HAP-1 (cell line): ENCODE measurements around the gene ZNF225.
"Not testable (repeated sequence)": the region's sequence is repeated elsewhere in the genome, so short reads cannot be mapped to it uniquely, and the experiment has no call there.

Experiments used
- DNase-seq, 2 experiments: peaks; one replicate each; pipeline ENCODE4 v3.0.0-alpha.2; 2016 to 2020; ENCODE audit warnings: low spot score in 2 of 2
- H3K27me3 ChIP-seq: fragments of 250-450 bp; sonication (Bioruptor Pico); 2 replicates; pipeline ENCODE4 v1.5.1; 2020; ENCODE audit warnings: low read depth, mild to moderate bottlenecking, moderate library complexity
- H3K36me3 ChIP-seq: fragments of 250-450 bp; sonication (Bioruptor Pico); replicated peaks from 2 replicates; pipeline ENCODE4 v1.5.1; 2020; ENCODE audit warnings: mild to moderate bottlenecking
- H3K4me1 ChIP-seq: fragments of 250-450 bp; sonication (Bioruptor Pico); 2 replicates; pipeline ENCODE4 v1.5.1; 2020; ENCODE audit warnings: mild to moderate bottlenecking
- H3K4me3 ChIP-seq: fragments of 250-450 bp; sonication (Bioruptor Pico); 2 replicates; pipeline ENCODE4 v1.5.1; 2020; ENCODE audit warnings: mild to moderate bottlenecking, moderate library complexity
- H3K9me3 ChIP-seq: fragments of 250-450 bp; sonication (Bioruptor Pico); 2 replicates; pipeline ENCODE4 v1.5.1; 2020; ENCODE audit warnings: mild to moderate bottlenecking, moderate library complexity
- in situ Hi-C: fragments of 300-500 bp; cut with MboI; formaldehyde crosslinking; loops from 3 replicates; pipeline ENCODE4 v1.14.3; 2020; ENCODE audit warnings: low sequenced_read_pairs, inconsistent platforms, mixed read lengths

Gene ZNF225

DNA sequence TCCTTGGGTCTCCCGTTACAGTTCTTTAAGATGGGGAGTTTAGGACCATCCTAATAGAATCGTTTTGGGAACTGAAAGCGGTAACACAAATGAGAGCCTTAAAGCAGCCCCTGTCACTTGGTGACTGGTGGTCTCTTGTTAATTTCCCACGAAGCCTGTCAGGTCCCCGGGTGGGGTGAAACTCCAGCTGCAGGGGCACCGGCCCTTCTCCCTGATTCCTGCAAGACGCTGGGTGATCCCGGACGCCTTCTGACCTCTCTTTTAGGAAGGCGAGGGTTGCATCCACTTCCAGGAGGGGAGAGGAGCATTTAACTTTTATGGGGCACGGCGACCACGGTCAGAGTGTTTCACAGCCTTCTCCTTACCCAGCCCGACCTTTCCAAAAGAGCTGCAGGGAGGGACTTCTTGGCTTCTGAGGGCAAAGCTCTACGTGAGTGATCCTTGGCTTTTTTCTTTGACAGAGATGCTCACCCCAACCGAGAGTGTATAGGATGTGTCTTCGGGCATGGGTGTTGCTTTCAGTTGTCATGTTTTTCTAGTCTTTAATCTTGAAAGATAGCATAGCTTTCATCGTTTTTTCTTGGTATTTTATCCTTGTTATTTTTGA, 688 bp downstream of the ZNF225 start:
- H3K4me3 ChIP-seq, result peak overlapping the region; percentile 82
- H3K27me3 ChIP-seq, result no peaks in the 10 kb centered on the region
- no peaks in the 10 kb centered on the region for H3K9me3 ChIP-seq
- peaks cover 7% of the 10 kb centered on the region; the same call in 1 of the 2 replicates for H3K36me3 ChIP-seq
- in situ Hi-C loops, result no loop called here
- DNase-seq, result peak in 1 of 2 experiments; percentile 34
- peaks cover 6% of the 10 kb centered on the region for H3K4me1 ChIP-seq

GRCh38 chr19:44121162-44121561, 8.0 kb downstream of the ZNF225 start:
- DNase-seq, in situ Hi-C loops, H3K9me3 ChIP-seq, H3K27me3 ChIP-seq, H3K4me3 ChIP-seq, H3K4me1 ChIP-seq: not testable (repeated sequence)
- H3K36me3 ChIP-seq, result peaks cover 20% of the 10 kb centered on the region

- Histone ChIP-seq H3K4me3 (no peak overlapping the region), H3K36me3 (peaks cover 16% of the 10 kb centered on the region), H3K4me1 (no peaks in the 10 kb centered on the region), H3K27me3 (no peaks in the 10 kb centered on the region), H3K9me3 (no peaks in the 10 kb centered on the region)
- in situ Hi-C loops, result no loop called here
- DNase-seq, result no peak
Measured at GRCh38 chr19:44131955-44132354, 18.8 kb downstream of the ZNF225 start.

GRCh38 chr19:44141191-44142058, 28.2 kb downstream of the ZNF225 start, which contains the start of gene ZNF234:
ZNF234 (plus strand) TSS chr19:44141554; CDS start chr19:44144633, 3,079 bp downstream.
- in situ Hi-C loops, result no loop called here

GRCh38 chr19:44142059-44142433, 28.8 kb downstream of the ZNF225 start:
- peak in 1 of 2 experiments; percentile 9 for DNase-seq
- peaks cover 3% of the 10 kb centered on the region; the same call in 1 of the 2 replicates for H3K36me3 ChIP-seq
- H3K4me1 ChIP-seq, result peaks cover 9% of the 10 kb centered on the region
- no peaks in the 10 kb centered on the region for H3K9me3 ChIP-seq
- peak overlapping the region; percentile 88 for H3K4me3 ChIP-seq
- in situ Hi-C loops, result no loop called here
- H3K27me3 ChIP-seq, result no peaks in the 10 kb centered on the region

More at GRCh38 chr19:44141191-44142058, 28.2 kb downstream of the ZNF225 start, which contains the start of gene ZNF234:
- peak; percentile 69 to 89 for DNase-seq
- Histone ChIP-seq H3K9me3 (no peaks in the 10 kb centered on the region), H3K4me3 (peak within 1 kb of the TSS; percentile 88), H3K4me1 (peaks cover 9% of the 10 kb centered on the region), H3K36me3 (peaks cover 3% of the 10 kb centered on the region; the same call in 1 of the 2 replicates), H3K27me3 (no peaks in the 10 kb centered on the region)

- H3K9me3 ChIP-seq, result no peaks in the 10 kb centered on the region
- in situ Hi-C loops, result no loop called here
- DNase-seq, result no peak
- peaks cover 22% of the 10 kb centered on the region for H3K36me3 ChIP-seq
- H3K4me3 ChIP-seq, result no peak overlapping the region
- H3K27me3 ChIP-seq, result no peaks in the 10 kb centered on the region
- no peaks in the 10 kb centered on the region for H3K4me1 ChIP-seq
Measured at GRCh38 chr19:44149776-44150175, 36.6 kb downstream of the ZNF225 start.

GRCh38 chr19:44151491-44151890, 38.3 kb downstream of the ZNF225 start:
- in situ Hi-C loops, result no loop called here
- peaks cover 28% of the 10 kb centered on the region for H3K36me3 ChIP-seq
- H3K9me3 ChIP-seq, result peaks cover 7% of the 10 kb centered on the region
- no peaks in the 10 kb centered on the region for H3K27me3 ChIP-seq
- no peak for DNase-seq
- H3K4me3 ChIP-seq, result no peak overlapping the region
- no peaks in the 10 kb centered on the region for H3K4me1 ChIP-seq

DNA sequence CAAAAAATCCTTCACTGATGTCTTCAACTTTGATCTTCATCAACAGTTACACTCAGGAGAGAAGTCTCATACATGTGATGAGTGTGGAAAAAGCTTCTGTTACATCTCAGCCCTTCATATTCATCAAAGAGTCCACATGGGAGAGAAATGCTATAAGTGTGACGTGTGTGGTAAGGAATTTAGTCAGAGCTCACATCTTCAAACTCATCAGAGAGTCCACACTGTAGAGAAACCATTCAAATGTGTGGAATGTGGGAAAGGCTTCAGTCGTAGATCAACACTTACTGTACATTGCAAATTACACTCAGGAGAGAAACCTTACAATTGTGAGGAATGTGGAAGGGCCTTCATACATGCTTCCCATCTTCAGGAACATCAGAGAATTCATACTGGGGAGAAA, 43.3 kb downstream of the ZNF225 start:
- H3K9me3 ChIP-seq, result peaks cover 15% of the 10 kb centered on the region
- H3K27me3 ChIP-seq, result no peaks in the 10 kb centered on the region
- H3K36me3 ChIP-seq, result peaks cover 28% of the 10 kb centered on the region
- no peak for DNase-seq
- H3K4me3 ChIP-seq, result no peak overlapping the region
- in situ Hi-C loops, result no loop called here
- no peaks in the 10 kb centered on the region for H3K4me1 ChIP-seq

DNA sequence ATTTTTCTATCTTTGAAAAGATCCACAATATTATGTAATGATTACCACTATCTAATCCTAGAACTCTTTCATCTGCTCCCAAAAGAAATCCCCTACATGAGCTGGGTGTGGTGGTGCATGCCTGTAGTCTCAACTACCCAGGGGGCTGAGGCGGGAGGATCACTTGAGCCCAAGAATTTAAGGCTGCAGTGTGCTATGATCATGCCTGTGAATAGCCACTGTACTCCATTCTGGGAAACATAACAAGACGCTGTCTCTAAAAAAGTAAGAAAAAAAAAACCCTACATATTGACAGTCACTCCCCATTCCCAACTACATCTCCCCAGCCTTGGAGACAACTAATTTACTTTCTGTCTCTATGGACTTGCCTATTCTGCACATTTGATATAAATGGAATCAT, 50.6 kb downstream of the ZNF225 start:
- peaks cover 4% of the 10 kb centered on the region for H3K4me1 ChIP-seq
- no peaks in the 10 kb centered on the region for H3K9me3 ChIP-seq
- no peak for DNase-seq
- no peaks in the 10 kb centered on the region for H3K27me3 ChIP-seq
- in situ Hi-C loops, result no loop called here
- no peak overlapping the region for H3K4me3 ChIP-seq
- peaks cover 12% of the 10 kb centered on the region for H3K36me3 ChIP-seq

DNA sequence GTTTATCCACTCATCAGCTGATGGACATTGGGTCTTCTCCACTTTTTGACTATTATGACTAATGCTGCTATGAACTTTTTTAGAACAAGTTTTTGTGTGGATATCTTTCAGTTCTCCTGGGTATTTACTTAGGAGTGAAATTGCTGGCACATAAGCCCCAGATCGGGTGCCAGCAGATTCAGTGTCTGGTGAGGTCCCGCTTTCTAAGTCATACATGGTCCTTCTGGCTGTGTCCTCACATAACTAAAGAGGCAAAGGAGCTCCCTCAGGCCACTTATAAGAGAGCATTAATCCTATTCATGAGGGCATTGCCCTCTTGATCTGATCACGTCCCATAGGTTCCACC, 51.1 kb downstream of the ZNF225 start:
- H3K36me3 ChIP-seq, result peaks cover 14% of the 10 kb centered on the region
- H3K9me3 ChIP-seq, result no peaks in the 10 kb centered on the region
- no peak for DNase-seq
- no peaks in the 10 kb centered on the region; the same call in 1 of the 2 replicates for H3K27me3 ChIP-seq
- peak overlapping the region; percentile 74 for H3K4me3 ChIP-seq
- peaks cover 4% of the 10 kb centered on the region for H3K4me1 ChIP-seq
- in situ Hi-C loops, result no loop called here

GRCh38 chr19:44164673-44165512, 51.7 kb downstream of the ZNF225 start, which contains the start of gene ZNF226:
ZNF226 (plus strand) TSS chr19:44165100; CDS start chr19:44170081, 4,981 bp downstream.
- H3K27me3 ChIP-seq, result no peaks in the 10 kb centered on the region; the same call in 1 of the 2 replicates
- in situ Hi-C loops, result no loop called here
- H3K36me3 ChIP-seq, result peaks cover 19% of the 10 kb centered on the region
- no peaks in the 10 kb centered on the region for H3K9me3 ChIP-seq
- peak within 1 kb of the TSS; percentile 74 for H3K4me3 ChIP-seq
- DNase-seq, result peak; percentile 92 to 99
- peaks cover 4% of the 10 kb centered on the region for H3K4me1 ChIP-seq

GRCh38 chr19:44170660-44171059, 57.5 kb downstream of the ZNF225 start:
- in situ Hi-C loops, H3K4me3 ChIP-seq, H3K27me3 ChIP-seq, H3K9me3 ChIP-seq, H3K4me1 ChIP-seq, DNase-seq: not testable (repeated sequence)
- peaks cover 72% of the 10 kb centered on the region for H3K36me3 ChIP-seq

GRCh38 chr19:44176590-44176989, 63.4 kb downstream of the ZNF225 start:
- no peak for DNase-seq
- no peaks in the 10 kb centered on the region; the same call in 1 of the 2 replicates for H3K4me1 ChIP-seq
- no peaks in the 10 kb centered on the region for H3K27me3 ChIP-seq
- in situ Hi-C loops, result no loop called here
- no peak overlapping the region for H3K4me3 ChIP-seq
- H3K9me3 ChIP-seq, result peaks cover 6% of the 10 kb centered on the region
- peaks cover 60% of the 10 kb centered on the region for H3K36me3 ChIP-seq
